ENCODE results near the gene TMEM19. TPM values are rescaled to one million over a fixed set of nuclear protein-coding genes. Genes with fewer than 3 reads are reported as not detected.
A peak's percentile ranks its signal among the peaks of the same experiment; 100 is the strongest.

Gene TMEM19
- total RNA-seq, 1 donor from 2014 or later, result 19.4 TPM

- TF ChIP-seq, protein P1, sequence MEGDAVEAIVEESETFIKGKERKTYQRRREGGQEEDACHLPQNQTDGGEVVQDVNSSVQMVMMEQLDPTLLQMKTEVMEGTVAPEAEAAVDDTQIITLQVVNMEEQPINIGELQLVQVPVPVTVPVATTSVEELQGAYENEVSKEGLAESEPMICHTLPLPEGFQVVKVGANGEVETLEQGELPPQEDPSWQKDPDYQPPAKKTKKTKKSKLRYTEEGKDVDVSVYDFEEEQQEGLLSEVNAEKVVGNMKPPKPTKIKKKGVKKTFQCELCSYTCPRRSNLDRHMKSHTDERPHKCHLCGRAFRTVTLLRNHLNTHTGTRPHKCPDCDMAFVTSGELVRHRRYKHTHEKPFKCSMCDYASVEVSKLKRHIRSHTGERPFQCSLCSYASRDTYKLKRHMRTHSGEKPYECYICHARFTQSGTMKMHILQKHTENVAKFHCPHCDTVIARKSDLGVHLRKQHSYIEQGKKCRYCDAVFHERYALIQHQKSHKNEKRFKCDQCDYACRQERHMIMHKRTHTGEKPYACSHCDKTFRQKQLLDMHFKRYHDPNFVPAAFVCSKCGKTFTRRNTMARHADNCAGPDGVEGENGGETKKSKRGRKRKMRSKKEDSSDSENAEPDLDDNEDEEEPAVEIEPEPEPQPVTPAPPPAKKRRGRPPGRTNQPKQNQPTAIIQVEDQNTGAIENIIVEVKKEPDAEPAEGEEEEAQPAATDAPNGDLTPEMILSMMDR (IDR thresholded peaks at IDR 0.05; ENCODE audit: unreplicated experiment), result no peak
- H3K9me3 Mint-ChIP-seq (ENCODE audit: low read depth), result no peaks in the 10 kb centered on the region
- H3K27ac Mint-ChIP-seq, result no peak overlapping the region
- no peak for DNase-seq (ENCODE audit: low spot score, unreplicated experiment)
- no peaks in the 10 kb centered on the region for H3K27me3 Mint-ChIP-seq
- H3K4me1 Mint-ChIP-seq (ENCODE audit: low read depth), result peaks cover 13% of the 10 kb centered on the region
- H3K4me3 Mint-ChIP-seq (ENCODE audit: low read depth), result no peak overlapping the region
- peaks cover 34% of the 10 kb centered on the region for H3K36me3 Mint-ChIP-seq (ENCODE audit: insufficient read depth)
Measured at GRCh38 chr12:71641390-71641789, 44.5 kb upstream of the TMEM19 start.

DNA sequence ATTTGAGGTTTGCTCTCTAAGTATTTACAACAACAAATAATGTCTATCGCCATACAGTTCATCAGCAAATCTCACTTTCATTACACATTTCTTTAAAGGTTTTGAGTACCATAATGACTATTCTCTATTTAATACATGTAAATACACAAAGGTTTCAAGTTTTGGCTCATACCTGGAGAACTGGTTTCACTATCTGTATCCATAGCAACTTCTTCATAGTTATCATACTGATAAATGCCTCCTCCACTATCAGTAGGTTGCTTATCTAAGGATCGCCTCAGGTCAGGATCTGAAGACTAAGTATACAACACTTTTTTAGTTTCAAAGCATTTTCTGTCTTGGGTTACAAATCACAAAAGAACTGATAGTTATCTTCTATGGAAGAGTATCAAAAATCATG is 43.6 kb upstream of the TMEM19 start:
- Mint-ChIP-seq H3K27ac (no peak overlapping the region), H3K27me3 (no peaks in the 10 kb centered on the region), H3K4me3 (ENCODE audit: low read depth) (peak overlapping the region; percentile 16), H3K36me3 (ENCODE audit: insufficient read depth) (peaks cover 32% of the 10 kb centered on the region), H3K4me1 (ENCODE audit: low read depth) (peaks cover 13% of the 10 kb centered on the region), H3K9me3 (ENCODE audit: low read depth) (no peaks in the 10 kb centered on the region)
- TF ChIP-seq, protein P1 (IDR thresholded peaks at IDR 0.05; ENCODE audit: unreplicated experiment), result no peak
- DNase-seq (ENCODE audit: low spot score, unreplicated experiment), result no peak

GRCh38 chr12:71645268-71645667 is 40.6 kb upstream of the TMEM19 start:
- H3K27ac Mint-ChIP-seq, result no peak overlapping the region
- peaks cover 13% of the 10 kb centered on the region for H3K4me1 Mint-ChIP-seq (ENCODE audit: low read depth)
- no peaks in the 10 kb centered on the region for H3K9me3 Mint-ChIP-seq (ENCODE audit: low read depth)
- DNase-seq (ENCODE audit: low spot score, unreplicated experiment), result no peak
- H3K27me3 Mint-ChIP-seq, result no peaks in the 10 kb centered on the region
- TF ChIP-seq, protein P1 (IDR thresholded peaks at IDR 0.05; ENCODE audit: unreplicated experiment), result no peak
- peaks cover 32% of the 10 kb centered on the region for H3K36me3 Mint-ChIP-seq (ENCODE audit: insufficient read depth)
- H3K4me3 Mint-ChIP-seq (ENCODE audit: low read depth), result no peak overlapping the region

DNA sequence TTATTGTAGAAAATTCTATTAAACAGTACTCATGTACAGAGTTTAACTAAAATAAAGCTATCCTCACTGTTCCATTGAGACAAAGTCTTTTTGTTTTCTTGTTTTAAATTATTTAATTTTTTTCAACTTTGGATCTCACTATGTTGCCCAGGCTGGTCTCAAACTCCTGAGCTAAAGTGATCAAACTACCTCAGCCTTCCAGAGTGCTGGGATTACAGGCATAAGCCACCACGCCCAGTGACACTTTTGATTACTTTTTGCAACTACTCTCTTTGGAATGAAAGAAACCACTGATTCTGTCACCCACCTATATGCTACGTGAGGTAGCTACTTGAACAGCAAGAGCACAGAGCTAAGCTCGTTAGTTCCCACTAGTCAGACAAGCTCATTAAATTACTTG is 39.4 kb upstream of the TMEM19 start:
- Mint-ChIP-seq H3K4me3 (ENCODE audit: low read depth) (no peak overlapping the region), H3K27me3 (no peaks in the 10 kb centered on the region), H3K36me3 (ENCODE audit: insufficient read depth) (peaks cover 30% of the 10 kb centered on the region), H3K27ac (no peak overlapping the region), H3K9me3 (ENCODE audit: low read depth) (no peaks in the 10 kb centered on the region), H3K4me1 (ENCODE audit: low read depth) (peaks cover 11% of the 10 kb centered on the region)
- DNase-seq (ENCODE audit: low spot score, unreplicated experiment), result no peak
- TF ChIP-seq, protein P1 (IDR thresholded peaks at IDR 0.05; ENCODE audit: unreplicated experiment), result no peak

DNA sequence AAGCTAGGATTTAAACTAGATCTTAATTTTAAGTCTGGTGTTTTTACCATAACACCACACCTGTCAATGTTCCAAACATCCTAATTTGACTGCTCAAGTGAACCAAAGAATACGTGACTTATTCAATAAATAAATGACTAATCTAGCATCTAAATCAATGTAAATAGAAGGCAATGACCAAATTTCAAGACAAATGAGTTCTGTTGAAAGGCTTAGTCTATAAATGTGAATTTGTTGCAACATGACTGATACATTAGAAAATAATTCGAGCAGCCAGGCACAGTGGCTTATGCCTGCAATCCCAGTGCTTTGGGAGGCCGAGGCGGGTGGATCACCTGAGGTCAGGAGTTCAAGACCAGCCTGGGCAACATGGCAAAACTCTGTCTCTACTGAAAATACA is 37.3 kb upstream of the TMEM19 start:
- Mint-ChIP-seq H3K27ac (peak overlapping the region; percentile 62), H3K9me3 (ENCODE audit: low read depth) (no peaks in the 10 kb centered on the region), H3K4me3 (ENCODE audit: low read depth) (no peak overlapping the region), H3K4me1 (ENCODE audit: low read depth) (no peaks in the 10 kb centered on the region), H3K27me3 (no peaks in the 10 kb centered on the region), H3K36me3 (ENCODE audit: insufficient read depth) (peaks cover 20% of the 10 kb centered on the region)
- TF ChIP-seq, protein P1 (IDR thresholded peaks at IDR 0.05; ENCODE audit: unreplicated experiment), result no peak
- no peak for DNase-seq (ENCODE audit: low spot score, unreplicated experiment)
